ENCODE results near the gene RNF38. TPM values are rescaled to one million over a fixed set of nuclear protein-coding genes. Genes with fewer than 3 reads are reported as not detected.

RNF38 gene
- total and polyA plus RNA-seq, 3 experiments from 2014 or later: 20.9 to 43.3 (median 40.0) TPM

DNA sequence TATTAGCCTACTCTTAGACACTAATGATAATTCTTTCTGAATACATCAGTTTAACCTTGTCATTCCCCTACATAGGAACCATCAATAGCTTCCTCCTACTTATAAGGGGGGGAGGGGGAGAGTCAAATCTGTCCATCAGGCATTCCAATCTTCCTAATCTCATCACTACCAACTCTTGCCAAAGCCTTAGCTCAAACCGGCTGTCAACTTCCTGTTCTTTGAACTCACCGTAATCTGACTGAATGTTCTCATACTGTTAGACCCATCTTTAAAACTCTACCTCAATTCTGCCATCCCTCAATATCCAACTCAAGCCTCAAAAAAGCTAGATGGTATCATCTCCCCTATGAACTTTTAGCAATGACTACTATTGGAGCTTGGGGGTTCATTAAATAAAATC lies 41.9 kb upstream of the RNF38 start:
- POLR2A ChIA-PET: no interaction called here
- peak in 1 of 5 donors; percentile 12 for DNase-seq
- CTCF ChIA-PET: interaction anchor here (1.1 to 2.4 kb wide), 4 partner anchors 11 to 113 kb away, joined by 3 to 14 read pairs (median 6); no protein-coding TSS in a partner anchor
- Histone ChIP-seq H3K9me3 (ENCODE audit: low read length) (no peaks in the 10 kb centered on the region), H3K36me3 (ENCODE audit: insufficient read depth, low read length) (no peaks in the 10 kb centered on the region), H3K4me1 (ENCODE audit: insufficient read depth, low read length) (peaks cover 46% of the 10 kb centered on the region), H3K27ac (ENCODE audit: low read depth, low read length) (no peak overlapping the region), H3K4me3 (ENCODE audit: low read length) (no peak overlapping the region), H3K27me3 (ENCODE audit: insufficient read depth, low read length, poor library complexity, severe bottlenecking) (no peaks in the 10 kb centered on the region)
- peak overlapping the region in 6 of 8 donors; percentile 0 to 35 (median 18) for H3K27ac Mint-ChIP-seq
- H3K4me1 Mint-ChIP-seq: peaks cover 63 to 78% (median 78%) of the 10 kb centered on the region in 3 donors
- H3K27me3 Mint-ChIP-seq: no peaks in the 10 kb centered on the region
- no peaks in the 10 kb centered on the region for H3K9me3 Mint-ChIP-seq
- peaks cover 0 to 34% (median 2%) of the 10 kb centered on the region in 3 donors for H3K36me3 Mint-ChIP-seq
- peak overlapping the region in 3 of 7 donors; percentile 1 to 28 (median 1) for H3K4me3 Mint-ChIP-seq

DNA sequence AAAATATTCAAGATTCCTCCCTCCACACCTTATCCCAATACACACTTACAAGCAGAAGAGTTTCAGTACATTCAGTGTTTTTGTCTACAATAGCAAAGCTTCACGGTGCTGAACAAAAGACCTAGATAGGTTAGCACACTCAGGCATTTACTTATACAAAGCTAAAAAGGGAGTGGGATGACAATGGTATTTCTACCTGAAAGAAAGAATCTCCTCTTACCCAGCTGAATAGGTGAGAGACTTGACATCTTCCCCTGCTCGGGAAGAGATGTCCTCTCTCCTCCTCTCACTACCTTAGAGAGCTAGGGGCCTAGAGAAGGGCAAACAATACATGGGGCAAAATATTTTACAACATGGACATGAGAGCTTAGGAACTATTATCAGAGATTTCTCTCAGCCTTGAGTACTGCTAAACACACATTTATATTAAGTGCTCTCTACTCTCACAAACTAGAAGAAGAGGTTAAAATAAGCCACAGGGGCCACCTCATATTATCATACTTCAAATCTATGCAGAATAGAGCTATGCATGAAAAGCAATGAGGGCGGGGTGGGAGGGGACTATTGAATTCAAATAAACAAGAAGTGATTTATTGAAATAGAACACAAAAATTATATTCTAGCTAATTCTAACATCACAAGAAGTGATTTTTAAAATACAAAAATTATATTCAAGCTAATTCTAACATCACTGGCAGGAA lies 38.6 kb upstream of the RNF38 start:
- POLR2A ChIA-PET: no interaction called here
- no peaks in the 10 kb centered on the region for H3K27me3 Mint-ChIP-seq
- peaks cover 49 to 71% (median 60%) of the 10 kb centered on the region in 3 donors for H3K4me1 Mint-ChIP-seq
- no peak for DNase-seq
- H3K36me3 Mint-ChIP-seq: peaks cover 0 to 26% (median 3%) of the 10 kb centered on the region in 3 donors
- CTCF ChIA-PET: interaction anchor here (0.8 to 3.0 kb wide), 5 partner anchors 12 to 118 kb away, joined by 3 to 16 read pairs (median 4); no protein-coding TSS in a partner anchor
- Histone ChIP-seq H3K4me1 (ENCODE audit: insufficient read depth, low read length) (peaks cover 32% of the 10 kb centered on the region), H3K36me3 (ENCODE audit: insufficient read depth, low read length) (no peaks in the 10 kb centered on the region), H3K4me3 (ENCODE audit: low read length) (no peak overlapping the region), H3K9me3 (ENCODE audit: low read length) (no peaks in the 10 kb centered on the region), H3K27ac (ENCODE audit: low read depth, low read length) (no peak overlapping the region), H3K27me3 (ENCODE audit: insufficient read depth, low read length, poor library complexity, severe bottlenecking) (no peaks in the 10 kb centered on the region)
- peak overlapping the region in 4 of 8 donors; percentile 3 to 71 (median 14) for H3K27ac Mint-ChIP-seq
- H3K9me3 Mint-ChIP-seq: no peaks in the 10 kb centered on the region
- no peak overlapping the region for H3K4me3 Mint-ChIP-seq

DNA sequence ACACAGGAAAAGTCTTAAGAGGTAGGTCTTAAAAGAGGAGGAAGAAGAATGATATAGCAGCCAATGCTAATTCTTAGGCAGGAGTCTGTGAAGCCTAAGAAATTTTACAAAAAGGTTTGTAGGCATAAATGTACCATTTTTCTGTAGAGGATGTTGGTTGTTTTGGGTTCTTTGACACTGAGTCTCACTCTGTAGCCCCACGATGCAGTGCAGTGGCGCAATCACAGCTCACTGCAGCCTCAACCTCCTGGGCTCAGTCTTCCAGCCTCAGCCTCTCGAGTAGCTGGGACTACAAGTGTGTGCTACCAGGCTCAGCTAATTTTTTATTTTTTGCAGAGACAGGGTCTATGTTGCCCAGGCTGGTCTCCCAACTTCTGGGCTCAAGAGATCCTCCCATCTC lies 37.7 kb upstream of the RNF38 start:
- no peaks in the 10 kb centered on the region for H3K9me3 ChIP-seq (ENCODE audit: low read length)
- no peaks in the 10 kb centered on the region for H3K27me3 ChIP-seq (ENCODE audit: insufficient read depth, low read length, poor library complexity, severe bottlenecking)
- H3K36me3 Mint-ChIP-seq: peaks cover 0 to 21% (median 3%) of the 10 kb centered on the region in 3 donors
- H3K4me1 ChIP-seq (ENCODE audit: insufficient read depth, low read length): peaks cover 23% of the 10 kb centered on the region
- peak overlapping the region in 1 of 7 donors; percentile 13 for H3K4me3 Mint-ChIP-seq
- no peak for DNase-seq
- CTCF ChIA-PET: interaction anchor here (1.3 to 3.0 kb wide), 3 partner anchors 13 to 118 kb away, joined by 4 to 16 read pairs (median 5); no protein-coding TSS in a partner anchor
- H3K27me3 Mint-ChIP-seq: no peaks in the 10 kb centered on the region
- POLR2A ChIA-PET: no interaction called here
- H3K27ac Mint-ChIP-seq: peak overlapping the region in 1 of 8 donors; percentile 11
- H3K27ac ChIP-seq (ENCODE audit: low read depth, low read length): no peak overlapping the region
- H3K4me3 ChIP-seq (ENCODE audit: low read length): no peak overlapping the region
- H3K9me3 Mint-ChIP-seq: no peaks in the 10 kb centered on the region
- peaks cover 42 to 67% (median 51%) of the 10 kb centered on the region in 3 donors for H3K4me1 Mint-ChIP-seq
- H3K36me3 ChIP-seq (ENCODE audit: insufficient read depth, low read length): no peaks in the 10 kb centered on the region

DNA sequence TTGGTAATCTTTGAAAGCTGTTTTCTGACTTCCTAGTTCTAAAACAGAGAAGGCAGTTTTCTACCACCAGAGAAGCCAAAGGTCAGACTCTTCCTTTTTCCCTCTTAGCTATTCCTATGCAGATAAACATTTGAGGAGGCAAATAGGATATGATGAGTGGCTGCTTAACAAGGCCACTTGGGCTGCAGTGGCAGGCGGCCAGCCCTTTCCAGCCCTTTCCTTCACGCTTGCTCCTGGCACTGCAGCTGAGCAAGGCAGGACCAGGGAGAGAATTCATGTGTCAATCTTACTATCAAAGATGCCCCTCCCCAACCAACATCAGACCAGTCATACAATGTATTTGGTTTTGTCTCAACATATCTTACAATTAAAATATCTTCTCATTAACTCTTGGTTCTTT lies 36.8 kb upstream of the RNF38 start:
- Mint-ChIP-seq H3K27ac (peak overlapping the region in 4 of 8 donors; percentile 37 to 60 (median 50)), H3K4me3 (no peak overlapping the region), H3K27me3 (no peaks in the 10 kb centered on the region), H3K9me3 (no peaks in the 10 kb centered on the region), H3K4me1 (peaks cover 37 to 61% (median 44%) of the 10 kb centered on the region in 3 donors), H3K36me3 (peaks cover 0 to 19% (median 3%) of the 10 kb centered on the region in 3 donors)
- CTCF ChIA-PET: interaction anchor here (1.5 to 3.0 kb wide), 2 partner anchors 14 to 119 kb away, joined by 6 to 16 read pairs; no protein-coding TSS in a partner anchor
- peaks cover 15% of the 10 kb centered on the region for H3K4me1 ChIP-seq (ENCODE audit: insufficient read depth, low read length)
- no peak overlapping the region for H3K4me3 ChIP-seq (ENCODE audit: low read length)
- no peak overlapping the region for H3K27ac ChIP-seq (ENCODE audit: low read depth, low read length)
- no peaks in the 10 kb centered on the region for H3K27me3 ChIP-seq (ENCODE audit: insufficient read depth, low read length, poor library complexity, severe bottlenecking)
- POLR2A ChIA-PET: no interaction called here
- no peaks in the 10 kb centered on the region for H3K36me3 ChIP-seq (ENCODE audit: insufficient read depth, low read length)
- H3K9me3 ChIP-seq (ENCODE audit: low read length): no peaks in the 10 kb centered on the region
- no peak for DNase-seq

DNA sequence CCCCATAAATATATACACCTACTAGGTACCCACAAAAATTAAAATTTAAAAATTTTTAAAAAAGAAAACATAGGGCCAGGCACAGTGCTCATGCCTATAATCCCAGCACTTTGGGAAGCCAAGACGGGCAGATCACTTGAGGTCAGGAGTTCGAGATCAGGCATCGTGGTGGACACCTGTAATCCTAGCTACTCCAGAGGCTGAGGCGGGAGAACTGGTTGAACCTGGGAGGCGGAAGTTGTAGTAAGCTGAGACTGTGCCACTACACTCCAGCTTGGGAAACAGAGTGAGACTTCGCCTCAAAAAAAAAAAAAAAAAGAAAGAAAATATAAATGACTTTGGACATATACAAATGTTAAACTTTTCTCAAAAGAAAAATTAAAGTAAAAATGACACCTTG lies 33.3 kb upstream of the RNF38 start:
- Histone ChIP-seq H3K9me3 (ENCODE audit: low read length) (no peaks in the 10 kb centered on the region), H3K36me3 (ENCODE audit: insufficient read depth, low read length) (no peaks in the 10 kb centered on the region), H3K4me1 (ENCODE audit: insufficient read depth, low read length) (peaks cover 7% of the 10 kb centered on the region), H3K27ac (ENCODE audit: low read depth, low read length) (no peak overlapping the region), H3K27me3 (ENCODE audit: insufficient read depth, low read length, poor library complexity, severe bottlenecking) (no peaks in the 10 kb centered on the region), H3K4me3 (ENCODE audit: low read length) (no peak overlapping the region)
- CTCF ChIA-PET: interaction anchor here (1.6 kb wide), 1 partner anchor 27 kb away, joined by 3 read pairs; no protein-coding TSS in a partner anchor
- Mint-ChIP-seq H3K27me3 (no peaks in the 10 kb centered on the region), H3K36me3 (peaks cover 3 to 26% (median 4%) of the 10 kb centered on the region in 3 donors), H3K9me3 (no peaks in the 10 kb centered on the region), H3K4me1 (peaks cover 30 to 61% (median 38%) of the 10 kb centered on the region in 3 donors), H3K4me3 (no peak overlapping the region), H3K27ac (no peak overlapping the region)
- POLR2A ChIA-PET: no interaction called here
- DNase-seq: no peak

DNA sequence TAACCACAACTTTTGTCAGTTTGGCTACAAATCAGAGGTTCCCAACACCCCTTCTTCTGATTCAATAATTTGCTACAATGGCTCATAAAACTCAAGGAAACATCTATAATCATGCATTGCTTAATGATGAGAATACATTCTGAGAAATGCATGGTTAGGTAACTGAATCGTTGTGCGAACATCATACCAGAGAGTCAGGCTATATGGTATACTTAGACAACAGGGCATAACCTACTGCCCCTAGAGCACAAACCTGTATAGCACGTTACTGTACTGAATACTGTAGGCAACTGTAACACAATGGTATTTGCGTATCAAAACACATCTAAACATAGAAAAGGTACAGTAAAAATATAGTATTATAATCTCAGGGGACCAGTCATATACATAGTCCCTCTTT lies 31.0 kb upstream of the RNF38 start:
- H3K27ac ChIP-seq (ENCODE audit: low read depth, low read length): no peak overlapping the region
- Mint-ChIP-seq H3K27me3 (no peaks in the 10 kb centered on the region), H3K4me1 (peaks cover 32 to 61% (median 35%) of the 10 kb centered on the region in 3 donors), H3K36me3 (peaks cover 2 to 21% (median 4%) of the 10 kb centered on the region in 3 donors), H3K9me3 (no peaks in the 10 kb centered on the region), H3K4me3 (no peak overlapping the region), H3K27ac (no peak overlapping the region)
- no peak overlapping the region for H3K4me3 ChIP-seq (ENCODE audit: low read length)
- POLR2A ChIA-PET: no interaction called here
- no peak for DNase-seq
- H3K27me3 ChIP-seq (ENCODE audit: insufficient read depth, low read length, poor library complexity, severe bottlenecking): no peaks in the 10 kb centered on the region
- peaks cover 6% of the 10 kb centered on the region for H3K4me1 ChIP-seq (ENCODE audit: insufficient read depth, low read length)
- H3K36me3 ChIP-seq (ENCODE audit: insufficient read depth, low read length): no peaks in the 10 kb centered on the region
- CTCF ChIA-PET: interaction anchor here (1.2 kb wide), 1 partner anchor 17 kb away, joined by 3 read pairs; no protein-coding TSS in a partner anchor
- H3K9me3 ChIP-seq (ENCODE audit: low read length): no peaks in the 10 kb centered on the region

DNA sequence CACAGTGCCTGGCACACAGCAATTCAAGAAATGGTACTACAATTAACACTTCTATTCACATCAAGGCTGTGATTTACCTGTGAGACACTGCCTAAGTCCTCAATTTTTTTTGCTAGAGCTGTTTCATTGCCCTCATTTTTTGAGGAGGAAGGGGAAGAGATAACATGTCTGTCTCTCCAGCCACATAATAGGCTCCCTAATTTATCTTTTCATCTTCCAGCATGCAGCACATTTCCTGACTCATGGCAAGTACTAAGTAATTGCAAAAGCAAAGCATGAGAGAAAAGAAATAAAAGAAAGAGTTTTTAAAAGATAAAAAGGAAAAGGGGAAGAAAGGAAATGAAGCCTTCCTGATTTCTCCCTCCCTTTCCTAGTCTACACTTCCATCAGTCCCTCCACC lies 26.9 kb upstream of the RNF38 start:
- POLR2A ChIA-PET: no interaction called here
- H3K4me1 Mint-ChIP-seq: peaks cover 48 to 68% (median 49%) of the 10 kb centered on the region in 3 donors

DNA sequence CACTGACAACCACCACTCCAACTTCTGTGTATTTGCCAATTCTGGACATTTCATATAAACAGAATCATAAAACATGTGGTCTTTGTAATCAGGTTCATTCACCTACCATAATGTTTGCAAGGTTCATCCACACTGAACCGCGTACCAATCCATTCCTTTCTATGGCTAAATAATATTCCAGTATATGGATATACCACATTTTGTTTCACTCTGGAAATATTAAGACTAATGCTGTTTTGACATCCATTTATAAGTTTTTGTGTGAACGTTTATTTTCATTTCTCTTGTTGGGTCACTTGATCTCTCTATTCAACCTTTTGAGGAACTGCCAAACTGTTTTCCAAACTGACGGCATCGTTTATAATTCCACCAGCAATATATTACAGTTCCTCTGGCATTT lies 26.3 kb upstream of the RNF38 start:
- CTCF ChIA-PET: interaction anchor here (2.3 kb wide), 1 partner anchor 19 kb away, joined by 6 read pairs; no protein-coding TSS in a partner anchor
- H3K27ac Mint-ChIP-seq: peak overlapping the region in 3 of 8 donors; percentile 10 to 42 (median 12)

More for the DNA sequence above, 26.9 kb upstream of the RNF38 start:
- CTCF ChIA-PET: interaction anchor here (1.0 to 2.3 kb wide), 2 partner anchors 19 to 59 kb away, joined by 3 to 6 read pairs; no protein-coding TSS in a partner anchor
- DNase-seq: no peak
- H3K4me1 ChIP-seq (ENCODE audit: insufficient read depth, low read length): peaks cover 6% of the 10 kb centered on the region
- peaks cover 5% of the 10 kb centered on the region for H3K36me3 ChIP-seq (ENCODE audit: insufficient read depth, low read length)
- Mint-ChIP-seq H3K4me3 (no peak overlapping the region), H3K27me3 (no peaks in the 10 kb centered on the region), H3K27ac (peak overlapping the region in 6 of 8 donors; percentile 1 to 86 (median 50)), H3K9me3 (no peaks in the 10 kb centered on the region), H3K36me3 (peaks cover 4 to 44% (median 15%) of the 10 kb centered on the region in 3 donors)
- H3K27ac ChIP-seq (ENCODE audit: low read depth, low read length): no peak overlapping the region
- H3K9me3 ChIP-seq (ENCODE audit: low read length): no peaks in the 10 kb centered on the region
- H3K27me3 ChIP-seq (ENCODE audit: insufficient read depth, low read length, poor library complexity, severe bottlenecking): no peaks in the 10 kb centered on the region
- H3K4me3 ChIP-seq (ENCODE audit: low read length): no peak overlapping the region

More for the DNA sequence above, 26.3 kb upstream of the RNF38 start:
- H3K4me1 Mint-ChIP-seq: peaks cover 48 to 64% (median 49%) of the 10 kb centered on the region in 3 donors
- Histone ChIP-seq H3K4me3 (ENCODE audit: low read length) (no peak overlapping the region), H3K36me3 (ENCODE audit: insufficient read depth, low read length) (peaks cover 5% of the 10 kb centered on the region), H3K4me1 (ENCODE audit: insufficient read depth, low read length) (peaks cover 6% of the 10 kb centered on the region), H3K9me3 (ENCODE audit: low read length) (no peaks in the 10 kb centered on the region), H3K27me3 (ENCODE audit: insufficient read depth, low read length, poor library complexity, severe bottlenecking) (no peaks in the 10 kb centered on the region), H3K27ac (ENCODE audit: low read depth, low read length) (no peak overlapping the region)
- POLR2A ChIA-PET: no interaction called here
- H3K27me3 Mint-ChIP-seq: no peaks in the 10 kb centered on the region
- H3K9me3 Mint-ChIP-seq: no peaks in the 10 kb centered on the region
- peaks cover 4 to 46% (median 15%) of the 10 kb centered on the region in 3 donors for H3K36me3 Mint-ChIP-seq
- no peak overlapping the region for H3K4me3 Mint-ChIP-seq
- no peak for DNase-seq
